Measurements from ENCODE around the gene GPNMB.

The GPNMB gene

GRCh38 chr7:23275912-23276311 lies 29.3 kb downstream of the GPNMB start:
- no peak for DNase-seq

DNA sequence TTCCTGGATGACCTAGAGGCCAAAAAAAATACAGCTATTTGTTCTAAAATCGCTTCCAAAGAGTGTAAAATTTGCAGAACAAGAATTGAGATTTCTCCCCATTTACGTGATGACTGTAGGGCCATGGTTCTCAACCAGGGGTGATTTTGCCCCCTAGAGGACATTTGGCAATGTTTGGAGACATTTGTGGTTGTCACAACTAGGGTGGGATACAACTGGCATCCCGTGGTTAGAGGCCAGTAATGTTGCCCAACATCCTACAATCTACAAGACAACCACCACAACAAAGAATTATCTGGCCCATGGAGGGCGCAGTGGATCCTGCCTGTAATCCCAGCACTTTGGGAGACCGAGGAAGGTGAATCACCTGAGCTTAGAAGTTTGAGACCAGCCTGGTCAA lies 29.8 kb downstream of the GPNMB start:
- no peak for DNase-seq

DNA sequence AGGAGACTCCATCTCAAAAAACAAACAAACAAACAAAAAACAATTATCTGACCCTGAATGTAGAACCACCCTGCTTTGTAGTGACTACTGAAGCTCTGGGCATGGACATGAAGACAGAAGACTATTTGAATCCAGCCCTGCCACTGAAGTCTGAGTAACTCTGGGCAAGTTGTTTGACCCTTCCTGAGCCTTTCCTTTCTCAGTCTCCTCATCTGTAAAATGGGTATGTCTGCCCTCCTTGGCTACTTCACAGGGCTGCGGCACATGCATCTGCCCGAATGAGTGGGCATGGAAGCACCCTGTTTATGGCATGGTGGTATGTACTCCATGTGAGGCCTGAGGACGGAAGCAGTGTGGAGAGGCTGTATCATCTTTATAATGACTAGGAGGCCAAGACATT lies 30.4 kb downstream of the GPNMB start:
- DNase-seq = no peak

- peak in 1 of 2 donors; percentile 33 for DNase-seq
Measured at GRCh38 chr7:23277359-23277989, 30.9 kb downstream of the GPNMB start.

DNA sequence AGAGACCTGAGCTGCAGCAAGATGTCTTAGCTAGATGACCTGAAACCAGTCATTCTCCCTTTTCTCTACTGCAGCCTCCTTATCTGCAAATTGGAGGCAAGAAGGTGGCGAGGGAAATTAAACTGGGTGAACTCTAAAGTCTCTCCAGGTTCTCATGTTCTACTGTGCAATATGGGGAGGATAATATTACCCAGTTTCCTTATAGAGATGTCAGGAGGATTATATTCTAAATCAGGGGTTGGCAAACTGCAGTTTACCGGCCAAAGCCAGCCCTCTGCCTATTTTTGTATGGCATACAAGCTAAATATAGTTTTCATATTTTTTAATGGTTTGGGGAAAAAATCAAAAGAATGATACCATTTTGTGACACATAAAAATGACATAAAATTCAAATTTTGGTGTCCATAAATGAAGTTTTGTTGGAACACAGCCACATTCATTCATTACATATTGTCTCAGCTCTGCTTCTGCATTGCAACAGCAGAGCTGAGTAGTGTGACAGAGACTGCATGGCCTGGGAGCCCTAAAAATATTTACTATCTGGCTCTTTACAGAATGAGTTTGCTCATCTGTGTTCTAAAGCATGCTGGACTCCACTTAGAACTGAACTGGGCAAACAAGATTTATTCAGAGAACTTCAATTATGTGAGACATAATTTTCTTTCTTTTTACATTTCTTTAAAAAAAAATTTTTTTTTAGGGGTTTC lies 33.4 kb downstream of the GPNMB start:
- no peak for DNase-seq

DNA sequence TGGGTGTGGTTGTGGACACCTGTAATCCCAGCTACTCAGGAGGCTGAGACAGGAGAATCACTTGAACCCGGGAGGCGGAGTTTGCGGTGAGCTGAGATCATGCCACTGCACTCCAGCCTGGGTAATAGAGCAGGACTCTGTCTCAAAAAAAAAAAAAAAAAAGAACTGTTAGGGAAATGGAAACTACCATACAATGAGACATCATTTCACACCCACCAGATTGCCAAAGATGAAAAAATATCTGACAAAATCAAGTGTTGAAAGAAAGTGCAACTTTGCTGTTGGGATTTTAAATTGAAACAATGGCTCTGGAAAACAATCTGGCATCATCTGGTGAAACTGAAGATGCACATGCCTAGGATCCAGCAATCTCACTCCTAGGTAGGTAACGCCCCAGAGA lies 36.5 kb downstream of the GPNMB start:
- no peak for DNase-seq

DNA sequence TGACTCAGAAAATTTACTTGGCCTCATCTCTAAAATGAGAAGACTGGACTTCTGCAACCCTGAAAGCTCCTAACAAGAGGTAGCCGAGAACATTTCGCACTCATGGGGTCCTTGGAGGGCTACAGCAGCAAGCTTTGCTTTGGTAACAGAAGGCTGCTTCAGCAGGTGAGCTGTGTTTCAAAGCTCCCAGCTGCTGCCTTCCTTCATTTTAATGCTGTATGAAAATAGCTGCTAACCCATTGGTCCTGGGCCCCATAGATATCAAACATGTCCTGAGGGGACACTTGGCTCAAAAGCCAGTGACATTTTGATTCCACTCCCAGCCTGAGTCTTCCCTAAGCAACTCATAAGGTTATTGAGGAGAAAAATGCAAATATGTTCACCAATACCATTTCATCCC lies 38.3 kb downstream of the GPNMB start:
- DNase-seq = no peak

- no peak for DNase-seq
Measured at GRCh38 chr7:23285657-23286646, 39.4 kb downstream of the GPNMB start.

DNA sequence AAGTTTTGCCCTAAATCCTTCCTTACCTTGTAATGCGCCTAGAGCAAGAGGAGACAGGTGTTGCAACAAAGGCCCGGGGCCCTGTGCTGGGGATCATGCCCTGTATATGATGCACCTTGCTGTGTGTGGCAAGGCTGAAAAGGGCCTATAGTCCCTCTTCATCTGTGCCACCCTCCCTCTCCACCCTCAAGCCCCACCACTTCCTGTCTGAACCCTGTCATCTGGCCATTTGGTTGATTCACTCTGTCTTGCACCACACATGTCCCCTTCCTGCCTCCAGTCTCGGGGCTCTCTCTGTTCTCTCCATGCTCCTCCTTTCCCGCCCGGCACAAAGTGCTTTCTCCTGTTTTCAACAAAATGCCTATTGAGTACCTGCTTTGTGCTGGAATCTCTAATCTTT lies 41.0 kb downstream of the GPNMB start:
- no peak for DNase-seq

DNA sequence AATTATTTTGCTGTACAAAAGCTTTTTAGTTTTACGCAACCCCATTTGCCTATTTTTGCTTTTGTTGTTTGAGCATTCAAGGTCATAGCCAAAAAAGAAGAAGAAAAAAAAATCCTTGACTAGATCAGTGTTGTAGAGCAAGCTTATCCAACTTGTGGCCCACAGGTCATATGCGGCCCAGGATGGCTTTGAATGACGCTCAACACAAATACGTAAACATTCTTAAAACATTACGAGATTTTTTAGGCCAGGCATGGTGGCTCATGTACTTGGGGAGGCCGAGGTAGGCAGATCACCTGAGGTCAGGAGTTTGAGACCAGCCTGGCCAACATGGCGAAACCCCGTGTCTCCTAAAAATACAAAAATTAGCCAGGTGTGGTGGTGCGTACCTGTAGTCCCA lies 44.4 kb downstream of the GPNMB start:
- DNase-seq = no peak

DNA sequence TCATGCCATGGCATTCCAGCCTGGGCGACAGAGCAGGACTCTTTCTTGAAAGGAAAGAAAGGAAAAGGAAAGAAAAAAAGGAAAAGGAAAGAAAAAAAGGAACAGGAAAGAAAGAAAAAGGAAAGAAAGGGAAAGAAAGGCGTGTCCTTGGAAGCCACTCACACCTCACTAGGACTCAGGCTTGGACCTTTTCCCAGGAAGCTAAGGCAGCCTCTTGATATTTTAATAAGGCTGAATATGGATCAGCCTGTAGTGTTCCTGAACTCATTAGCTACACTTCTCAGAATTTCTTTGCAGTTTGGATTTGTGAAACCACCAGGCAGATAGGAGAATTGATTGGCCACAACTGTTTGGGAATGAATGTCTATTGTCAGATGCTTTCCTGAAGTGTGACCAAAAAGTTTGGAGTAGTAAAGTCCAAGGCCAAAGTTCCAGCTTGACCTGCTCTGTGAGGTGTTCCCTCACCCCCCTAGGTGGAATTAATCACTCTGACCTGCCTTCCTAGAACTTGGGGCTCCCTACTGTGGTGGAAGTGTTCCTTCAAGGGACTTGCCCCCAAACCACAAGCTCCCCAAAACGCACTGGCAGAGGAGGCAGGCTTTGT lies 45.5 kb downstream of the GPNMB start:
- no peak for DNase-seq

DNA sequence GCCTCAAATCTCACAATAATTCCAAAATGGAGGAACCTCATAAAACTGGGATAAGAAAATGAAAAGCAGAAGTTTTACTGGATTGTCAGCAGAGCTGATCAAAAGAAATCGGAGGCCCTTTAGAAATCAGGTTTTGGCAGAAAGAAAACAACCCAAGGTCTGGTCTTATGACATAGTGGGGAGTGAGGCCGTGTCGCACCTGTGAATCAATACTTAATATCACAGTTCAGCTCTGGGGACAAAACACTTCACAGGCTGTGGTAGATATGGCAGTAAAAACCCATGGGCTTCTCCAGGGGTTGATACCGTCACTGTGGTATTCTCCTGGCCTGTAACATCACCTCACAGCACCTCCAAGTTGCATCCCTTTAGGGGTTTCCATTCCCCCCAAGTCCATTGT lies 46.0 kb downstream of the GPNMB start:
- no peak for DNase-seq

GRCh38 chr7:23293500-23294073 lies 47.0 kb downstream of the GPNMB start:
- DNase-seq = no peak

DNA sequence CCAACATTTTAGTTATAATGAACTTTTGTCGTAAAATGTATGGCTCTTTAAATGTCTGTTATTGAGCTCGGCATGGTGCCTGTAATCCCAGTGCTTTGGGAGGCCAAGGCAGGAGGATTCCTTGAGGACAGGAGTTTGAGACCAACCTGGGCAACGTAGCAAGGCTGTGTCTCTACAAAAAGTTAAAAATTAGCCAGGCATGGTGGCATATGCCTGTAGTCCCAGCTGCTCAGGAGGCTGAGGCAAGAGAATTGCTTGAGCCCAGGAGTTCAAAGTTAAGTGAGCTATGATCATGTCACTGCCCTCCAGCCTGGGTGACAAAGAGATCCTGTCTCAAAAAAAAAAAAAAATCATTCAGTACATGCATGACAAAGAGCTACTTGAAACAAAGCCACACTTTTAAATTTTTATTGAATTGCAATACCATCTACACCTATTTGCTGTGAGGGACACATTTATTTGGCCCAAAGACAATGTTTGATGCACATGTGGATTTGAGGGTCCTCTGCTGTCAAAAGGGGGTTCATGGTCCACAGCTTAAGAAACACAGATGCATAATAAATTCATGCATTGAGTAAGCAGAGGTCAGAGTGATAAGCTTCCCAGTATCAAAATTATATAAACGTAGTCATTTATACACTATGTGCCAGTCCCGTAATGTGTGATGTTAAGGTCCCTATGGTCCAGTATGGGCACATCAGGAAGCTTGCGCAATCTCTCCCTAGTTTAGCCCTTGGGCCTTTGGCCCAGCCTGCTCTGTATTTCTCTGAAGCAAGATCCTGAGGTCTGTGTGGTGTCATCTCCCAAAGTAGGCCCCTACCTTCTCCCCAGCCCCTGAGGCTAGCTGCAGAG lies 48.2 kb downstream of the GPNMB start:
- DNase-seq = no peak

- no peak for DNase-seq
Measured at GRCh38 chr7:23295401-23295697, 48.8 kb downstream of the GPNMB start.

GRCh38 chr7:23298141-23298881 lies 51.7 kb downstream of the GPNMB start:
- DNase-seq = no peak

DNA sequence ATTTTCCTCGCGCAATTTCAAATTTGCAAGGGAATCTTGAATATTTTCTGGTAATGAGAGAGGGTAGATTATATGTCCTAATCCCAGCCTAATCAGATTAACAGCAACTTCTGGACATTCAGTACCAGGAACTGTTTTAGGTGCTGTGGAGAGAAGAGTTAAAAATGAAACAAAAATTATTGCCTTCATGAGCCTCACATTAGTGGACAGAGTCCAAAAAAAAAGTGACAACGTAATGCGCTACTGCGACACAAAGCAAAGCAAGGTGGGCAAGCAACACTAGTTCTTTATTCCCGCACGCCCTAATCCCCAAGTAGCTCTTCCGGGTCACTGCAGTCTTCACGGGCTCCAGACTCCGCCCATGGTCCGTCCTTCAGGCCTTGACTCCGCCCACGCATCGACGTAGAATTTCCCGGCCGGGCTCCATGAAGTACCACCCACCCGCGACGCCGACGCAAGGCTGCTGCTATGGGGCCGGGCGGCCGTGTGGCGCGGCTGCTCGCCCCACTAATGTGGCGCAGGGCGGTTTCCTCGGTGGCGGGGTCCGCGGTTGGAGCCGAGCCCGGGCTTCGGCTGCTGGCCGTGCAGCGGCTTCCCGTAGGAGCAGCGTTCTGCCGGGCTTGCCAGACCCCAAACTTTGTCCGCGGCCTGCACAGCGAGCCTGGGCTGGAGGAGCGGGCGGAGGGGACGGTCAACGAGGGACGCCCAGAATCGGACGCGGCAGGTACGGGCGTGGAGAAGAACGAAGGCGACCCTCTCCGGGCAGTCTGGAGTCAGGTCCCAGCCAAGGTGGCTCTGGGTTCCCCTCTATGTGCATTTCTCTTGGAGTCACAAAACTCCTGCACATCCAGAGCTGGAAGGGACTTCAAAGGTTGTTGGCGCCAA lies 52.6 kb downstream of the GPNMB start, which contains the start of gene MALSU1:
Gene MALSU1, plus strand, starts transcription at position 455 of the 885 bp plus-strand sequence. Its CDS starts 14 bp downstream, at position 469.
- DNase-seq = peak; percentile 98 to 99

DNA sequence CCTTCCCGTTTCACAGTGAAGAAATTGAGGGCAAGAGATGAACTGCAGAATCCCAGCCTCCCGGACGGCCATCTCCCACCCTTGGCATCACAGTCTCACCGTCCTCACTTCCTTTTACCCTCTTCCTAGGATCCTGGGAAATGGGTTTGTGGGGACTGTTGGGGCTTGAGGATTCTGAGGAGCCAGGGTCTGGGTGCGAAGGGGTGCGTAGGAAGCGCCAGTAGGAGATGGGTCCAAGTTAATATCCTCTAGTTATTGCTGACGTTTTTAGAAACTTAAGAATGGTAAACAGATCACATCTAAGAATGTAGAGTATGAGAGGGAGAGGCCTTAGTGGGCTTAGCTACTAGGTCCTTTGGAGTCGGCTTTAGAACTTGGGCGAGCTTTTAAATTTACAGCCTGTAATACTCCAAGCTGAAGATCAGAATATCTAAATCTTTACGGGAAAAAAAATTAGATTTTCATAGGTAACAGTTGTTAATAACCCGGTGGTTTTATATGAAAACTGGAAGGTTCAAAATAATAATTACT lies 53.3 kb downstream of the GPNMB start:
- no peak for DNase-seq

DNA sequence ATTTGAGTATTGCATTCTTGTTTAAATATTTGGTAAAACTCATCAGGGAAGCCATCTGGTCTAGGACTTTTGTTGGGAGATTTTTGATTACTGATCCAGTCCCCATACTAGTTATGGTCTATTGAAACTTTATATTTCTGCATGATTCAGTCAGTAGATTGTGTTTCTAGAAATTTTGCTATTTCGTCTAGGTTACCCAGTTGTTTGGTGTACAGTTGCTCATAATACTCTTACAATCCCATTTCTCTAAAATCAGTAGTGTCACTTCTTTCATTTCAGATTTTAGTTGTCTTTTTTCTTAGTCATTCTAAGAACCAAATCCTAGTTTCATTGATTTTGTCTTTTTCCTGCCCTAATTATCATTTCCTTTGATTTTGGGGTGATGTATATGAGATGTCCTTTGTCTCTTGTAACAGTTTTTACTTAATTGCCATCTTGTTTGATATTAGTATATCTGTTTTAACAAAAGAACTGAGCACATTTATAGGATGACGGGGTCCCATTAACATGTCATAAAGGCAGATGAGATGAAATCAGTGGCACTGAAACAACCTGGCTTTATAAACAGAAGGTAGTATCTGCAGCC lies 60.5 kb downstream of the GPNMB start:
- DNase-seq = no peak
